Measurements from ENCODE around the gene UCP2. TPM values are rescaled to one million over a fixed set of nuclear protein-coding genes. Genes with fewer than 3 reads are reported as not detected.
"Not testable (repeated sequence)": the region's sequence is repeated elsewhere in the genome, so short reads cannot be mapped to it uniquely, and the experiment has no call there.

Gene UCP2
- total RNA-seq, 1 experiment from 2014 or later = 54.0 TPM

DNA sequence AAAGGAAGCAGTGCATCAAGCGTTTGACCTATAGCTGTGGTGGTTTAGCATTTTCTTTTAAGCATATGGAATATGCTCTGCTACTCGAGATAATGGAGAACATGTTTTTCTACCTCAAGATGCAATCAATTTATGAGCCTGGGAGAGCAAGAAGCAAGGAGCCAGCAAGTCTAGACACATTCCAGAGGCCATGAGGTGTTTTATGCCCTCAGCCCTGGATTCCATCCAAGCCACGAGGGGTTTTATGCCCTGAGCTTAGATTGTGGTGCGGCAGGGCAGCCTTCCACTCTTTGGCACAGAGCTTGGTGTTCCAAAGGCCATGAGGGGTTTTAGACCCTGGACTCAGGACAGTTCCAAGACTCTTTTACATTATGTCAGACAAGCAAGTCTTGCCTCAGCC, 43.5 kb downstream of the UCP2 start:
- Mint-ChIP-seq H3K4me1 (no peaks in the 10 kb centered on the region), H3K27ac (no peak overlapping the region), H3K27me3 (ENCODE audit: low read depth) (peaks cover 8% of the 10 kb centered on the region; the same call in 1 of the 2 replicates), H3K36me3 (peaks cover 39% of the 10 kb centered on the region), H3K4me3 (no peak overlapping the region), H3K9me3 (peaks cover 44% of the 10 kb centered on the region)
- no peak for DNase-seq (ENCODE audit: low spot score)
- TF ChIP-seq, protein P1, sequence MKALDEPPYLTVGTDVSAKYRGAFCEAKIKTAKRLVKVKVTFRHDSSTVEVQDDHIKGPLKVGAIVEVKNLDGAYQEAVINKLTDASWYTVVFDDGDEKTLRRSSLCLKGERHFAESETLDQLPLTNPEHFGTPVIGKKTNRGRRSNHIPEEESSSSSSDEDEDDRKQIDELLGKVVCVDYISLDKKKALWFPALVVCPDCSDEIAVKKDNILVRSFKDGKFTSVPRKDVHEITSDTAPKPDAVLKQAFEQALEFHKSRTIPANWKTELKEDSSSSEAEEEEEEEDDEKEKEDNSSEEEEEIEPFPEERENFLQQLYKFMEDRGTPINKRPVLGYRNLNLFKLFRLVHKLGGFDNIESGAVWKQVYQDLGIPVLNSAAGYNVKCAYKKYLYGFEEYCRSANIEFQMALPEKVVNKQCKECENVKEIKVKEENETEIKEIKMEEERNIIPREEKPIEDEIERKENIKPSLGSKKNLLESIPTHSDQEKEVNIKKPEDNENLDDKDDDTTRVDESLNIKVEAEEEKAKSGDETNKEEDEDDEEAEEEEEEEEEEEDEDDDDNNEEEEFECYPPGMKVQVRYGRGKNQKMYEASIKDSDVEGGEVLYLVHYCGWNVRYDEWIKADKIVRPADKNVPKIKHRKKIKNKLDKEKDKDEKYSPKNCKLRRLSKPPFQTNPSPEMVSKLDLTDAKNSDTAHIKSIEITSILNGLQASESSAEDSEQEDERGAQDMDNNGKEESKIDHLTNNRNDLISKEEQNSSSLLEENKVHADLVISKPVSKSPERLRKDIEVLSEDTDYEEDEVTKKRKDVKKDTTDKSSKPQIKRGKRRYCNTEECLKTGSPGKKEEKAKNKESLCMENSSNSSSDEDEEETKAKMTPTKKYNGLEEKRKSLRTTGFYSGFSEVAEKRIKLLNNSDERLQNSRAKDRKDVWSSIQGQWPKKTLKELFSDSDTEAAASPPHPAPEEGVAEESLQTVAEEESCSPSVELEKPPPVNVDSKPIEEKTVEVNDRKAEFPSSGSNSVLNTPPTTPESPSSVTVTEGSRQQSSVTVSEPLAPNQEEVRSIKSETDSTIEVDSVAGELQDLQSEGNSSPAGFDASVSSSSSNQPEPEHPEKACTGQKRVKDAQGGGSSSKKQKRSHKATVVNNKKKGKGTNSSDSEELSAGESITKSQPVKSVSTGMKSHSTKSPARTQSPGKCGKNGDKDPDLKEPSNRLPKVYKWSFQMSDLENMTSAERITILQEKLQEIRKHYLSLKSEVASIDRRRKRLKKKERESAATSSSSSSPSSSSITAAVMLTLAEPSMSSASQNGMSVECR (CRISPR knock-in tag; IDR thresholded peaks at IDR 0.05; ENCODE audit: borderline replicate concordance) = no peak
- no peak for TF ChIP-seq JAZF1 (CRISPR knock-in tag; IDR thresholded peaks at IDR 0.05)
- no peak for TF ChIP-seq OVOL2 (CRISPR knock-in tag; IDR thresholded peaks at IDR 0.05; ENCODE audit: borderline replicate concordance)
- TF ChIP-seq GRHL2 (CRISPR knock-in tag; IDR thresholded peaks at IDR 0.05; ENCODE audit: insufficient replicate concordance, severe bottlenecking) = no peak
- no peak for TF ChIP-seq TEAD4 (CRISPR knock-in tag; IDR thresholded peaks at IDR 0.05)
- TF ChIP-seq, protein P2, sequence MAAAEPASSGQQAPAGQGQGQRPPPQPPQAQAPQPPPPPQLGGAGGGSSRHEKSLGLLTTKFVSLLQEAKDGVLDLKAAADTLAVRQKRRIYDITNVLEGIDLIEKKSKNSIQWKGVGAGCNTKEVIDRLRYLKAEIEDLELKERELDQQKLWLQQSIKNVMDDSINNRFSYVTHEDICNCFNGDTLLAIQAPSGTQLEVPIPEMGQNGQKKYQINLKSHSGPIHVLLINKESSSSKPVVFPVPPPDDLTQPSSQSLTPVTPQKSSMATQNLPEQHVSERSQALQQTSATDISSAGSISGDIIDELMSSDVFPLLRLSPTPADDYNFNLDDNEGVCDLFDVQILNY (CRISPR knock-in tag; IDR thresholded peaks at IDR 0.05) = no peak
- ATAC-seq = no peak
- ChIA-PET CTCF (no interaction called here), POLR2A (no interaction called here)

DNA sequence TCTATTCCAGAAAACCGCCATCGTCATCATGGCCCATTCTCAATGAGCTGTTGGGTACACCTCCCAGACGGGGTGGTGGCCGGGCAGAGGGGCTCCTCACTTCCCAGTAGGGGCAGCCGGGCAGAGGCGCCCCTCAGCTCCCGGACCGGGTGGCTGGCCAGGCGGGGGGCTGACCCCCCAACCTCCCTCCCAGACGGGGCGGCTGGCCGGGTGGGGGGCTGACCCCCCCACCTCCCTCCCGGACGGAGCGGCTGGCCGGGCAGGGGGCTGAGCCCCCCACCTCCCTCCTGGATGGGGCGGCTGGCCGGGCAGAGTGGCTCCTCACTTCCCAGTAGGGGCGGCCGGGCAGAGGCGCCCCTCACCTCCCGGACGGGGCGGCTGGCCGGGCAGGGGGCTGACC, 46.6 kb downstream of the UCP2 start:
- POLR2A ChIA-PET; DNase-seq (ENCODE audit: low spot score); ATAC-seq; H3K27ac Mint-ChIP-seq; CTCF ChIA-PET; H3K4me3 Mint-ChIP-seq; H3K4me1 Mint-ChIP-seq; H3K27me3 Mint-ChIP-seq (ENCODE audit: low read depth): not testable (repeated sequence)
- H3K36me3 Mint-ChIP-seq = peaks cover 35% of the 10 kb centered on the region
- H3K9me3 Mint-ChIP-seq = peaks cover 27% of the 10 kb centered on the region

GRCh38 chr11:73932781-73933180, 49.9 kb downstream of the UCP2 start:
- POLR2A ChIA-PET = no interaction called here

More at GRCh38 chr11:73932781-73933180, 49.9 kb downstream of the UCP2 start:
- no peak overlapping the region for H3K4me3 Mint-ChIP-seq
- H3K36me3 Mint-ChIP-seq = peaks cover 32% of the 10 kb centered on the region
- H3K27me3 Mint-ChIP-seq (ENCODE audit: low read depth) = no peaks in the 10 kb centered on the region; the same call in 1 of the 2 replicates
- no peak for TF ChIP-seq SP1 (CRISPR knock-in tag; conservative IDR thresholded peaks at IDR 0.05)
- TF ChIP-seq CREM (CRISPR knock-in tag; IDR thresholded peaks at IDR 0.05) = no peak
- TF ChIP-seq FOXK1 (CRISPR knock-in tag; IDR thresholded peaks at IDR 0.05) = no peak
- TF ChIP-seq STAT6 (CRISPR knock-in tag; conservative IDR thresholded peaks at IDR 0.05; ENCODE audit: low read depth) = no peak
- TF ChIP-seq NFATC4 (CRISPR knock-in tag; IDR thresholded peaks at IDR 0.05) = no peak
- no peak for TF ChIP-seq AFF4 (CRISPR knock-in tag; IDR thresholded peaks at IDR 0.05; ENCODE audit: borderline replicate concordance)
- TF ChIP-seq, protein P3, sequence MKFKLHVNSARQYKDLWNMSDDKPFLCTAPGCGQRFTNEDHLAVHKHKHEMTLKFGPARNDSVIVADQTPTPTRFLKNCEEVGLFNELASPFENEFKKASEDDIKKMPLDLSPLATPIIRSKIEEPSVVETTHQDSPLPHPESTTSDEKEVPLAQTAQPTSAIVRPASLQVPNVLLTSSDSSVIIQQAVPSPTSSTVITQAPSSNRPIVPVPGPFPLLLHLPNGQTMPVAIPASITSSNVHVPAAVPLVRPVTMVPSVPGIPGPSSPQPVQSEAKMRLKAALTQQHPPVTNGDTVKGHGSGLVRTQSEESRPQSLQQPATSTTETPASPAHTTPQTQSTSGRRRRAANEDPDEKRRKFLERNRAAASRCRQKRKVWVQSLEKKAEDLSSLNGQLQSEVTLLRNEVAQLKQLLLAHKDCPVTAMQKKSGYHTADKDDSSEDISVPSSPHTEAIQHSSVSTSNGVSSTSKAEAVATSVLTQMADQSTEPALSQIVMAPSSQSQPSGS (CRISPR knock-in tag; IDR thresholded peaks at IDR 0.05; ENCODE audit: borderline replicate concordance, low read depth) = no peak
- TF ChIP-seq, protein P4, sequence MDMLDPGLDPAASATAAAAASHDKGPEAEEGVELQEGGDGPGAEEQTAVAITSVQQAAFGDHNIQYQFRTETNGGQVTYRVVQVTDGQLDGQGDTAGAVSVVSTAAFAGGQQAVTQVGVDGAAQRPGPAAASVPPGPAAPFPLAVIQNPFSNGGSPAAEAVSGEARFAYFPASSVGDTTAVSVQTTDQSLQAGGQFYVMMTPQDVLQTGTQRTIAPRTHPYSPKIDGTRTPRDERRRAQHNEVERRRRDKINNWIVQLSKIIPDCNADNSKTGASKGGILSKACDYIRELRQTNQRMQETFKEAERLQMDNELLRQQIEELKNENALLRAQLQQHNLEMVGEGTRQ (CRISPR knock-in tag; IDR thresholded peaks at IDR 0.05) = no peak
- TF ChIP-seq NR3C1 (CRISPR knock-in tag; conservative IDR thresholded peaks at IDR 0.05; ENCODE audit: low read depth) = no peak
- TF ChIP-seq NFYB (CRISPR knock-in tag; conservative IDR thresholded peaks at IDR 0.05; ENCODE audit: low read depth) = no peak
- TF ChIP-seq ETV6 (CRISPR knock-in tag; IDR thresholded peaks at IDR 0.05) = no peak
- TF ChIP-seq ZNF416 (CRISPR knock-in tag; IDR thresholded peaks at IDR 0.05) = no peak
- no peak for TF ChIP-seq TEAD1 (CRISPR knock-in tag; IDR thresholded peaks at IDR 0.05)
- H3K27ac Mint-ChIP-seq = peak overlapping the region; percentile 23; the same call in 1 of the 2 replicates
- H3K9me3 Mint-ChIP-seq = no peaks in the 10 kb centered on the region
- no peak for ATAC-seq
- H3K4me1 Mint-ChIP-seq = 0 out of 2 replicates have a peak, but pooled peaks cover 2% of the 10 kb centered on the region
- CTCF ChIA-PET = no interaction called here
- DNase-seq (ENCODE audit: low spot score) = no peak

Measured in WTC11 (cell line).